Astrocyte (in vitro differentiated cells and primary cell): ENCODE data around the gene KCNQ1OT1.

Experiments
- CTCF ChIP-seq: IDR thresholded peaks from 2 replicates; pipeline ENCODE4 v1.5.1; 2011; ENCODE audit warnings: low read depth, mild to moderate bottlenecking, inconsistent platforms, low read length, moderate library complexity; ENCODE audit not compliant: insufficient read depth
- EZH2 ChIP-seq: IDR thresholded peaks from 2 replicates; pipeline ENCODE4 v1.6.1; 2012; ENCODE audit warnings: mild to moderate bottlenecking, low read length, inconsistent platforms; ENCODE audit not compliant: insufficient read depth

DNA sequence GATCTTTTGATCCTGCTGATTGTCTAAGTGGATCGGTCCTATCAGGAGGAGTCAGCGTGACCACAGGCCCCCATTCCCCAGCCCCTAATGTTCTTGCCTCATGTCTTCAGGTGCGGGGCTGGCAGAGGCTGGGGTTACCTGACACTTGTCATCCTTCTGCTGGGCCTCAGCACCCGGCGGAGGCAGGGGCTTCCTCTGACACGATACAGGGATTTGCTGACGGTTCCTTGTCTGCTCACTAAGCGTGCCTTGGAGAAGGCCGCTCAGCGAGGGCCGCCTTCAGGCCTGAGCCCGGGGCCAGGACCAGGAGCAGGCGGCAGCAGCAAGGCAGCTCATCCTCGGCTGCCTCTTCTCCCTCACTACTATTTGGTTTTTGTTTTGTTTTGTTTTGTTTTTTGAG lies 45.7 kb upstream of the KCNQ1OT1 start:
- TF ChIP-seq CTCF (no peak), EZH2 (no peak)
